WTC11 (cell line): ENCODE measurements around the gene TMEM214. TPM values are rescaled to one million over a fixed set of nuclear protein-coding genes. Genes with fewer than 3 reads are reported as not detected.

Experiments used
- ATAC-seq: fragments of 200-7000 bp; cut with Tn5 transposase; 2 replicates; pipeline ENCODE4 v1.10.0; 2021; ENCODE audit warnings: mild to moderate bottlenecking, moderate library complexity
- CTCF ChIA-PET: fragments of 300-600 bp; sonication (Branson Sonifier 250); formaldehyde crosslinking; loops from one replicate; lab custom pipeline; 2021; ENCODE audit warnings: antibody characterized with exemption; lab: Charles Lee
- POLR2A ChIA-PET: fragments of 350-600 bp; sonication (Branson Sonifier 250); formaldehyde crosslinking; loops from one replicate; lab custom pipeline; 2021; ENCODE audit warnings: antibody characterized with exemption; lab: Charles Lee
- DNase-seq: peaks from one replicate; pipeline ENCODE4 v3.0.0; 2021; ENCODE audit warnings: low spot score
- H3K27ac Mint-ChIP-seq: 2 replicates; pipeline ENCODE4 v1.8.0; 2021; ENCODE audit warnings: mixed read lengths
- H3K27me3 Mint-ChIP-seq: 2 replicates; pipeline ENCODE4 v1.8.0; 2021; ENCODE audit warnings: low read depth, mild to moderate bottlenecking, moderate library complexity, mixed read lengths
- H3K36me3 Mint-ChIP-seq: 2 replicates; pipeline ENCODE4 v1.8.0; 2021; ENCODE audit warnings: mixed read lengths
- H3K4me1 Mint-ChIP-seq: 2 replicates; pipeline ENCODE4 v1.8.0; 2022; ENCODE audit warnings: mixed read lengths
- H3K4me3 Mint-ChIP-seq: 2 replicates; pipeline ENCODE4 v1.8.0; 2021; ENCODE audit warnings: mild to moderate bottlenecking, moderate library complexity, mixed read lengths
- H3K9me3 Mint-ChIP-seq: 2 replicates; pipeline ENCODE4 v1.8.0; 2021; ENCODE audit warnings: mixed read lengths
- ATF1 ChIP-seq: sonication (generic); formaldehyde crosslinking; IDR thresholded peaks from 2 replicates; pipeline ENCODE4 v1.8.1; 2023; ENCODE audit warnings: mild to moderate bottlenecking, moderate library complexity, missing genetic modification reagents
- EMX1 ChIP-seq: fragments of 250-450 bp; sonication (Bioruptor Pico); IDR thresholded peaks from 2 replicates; pipeline ENCODE4 v1.8.0; 2021; ENCODE audit warnings: mild to moderate bottlenecking
- FOXP1 ChIP-seq: sonication (generic); formaldehyde crosslinking; IDR thresholded peaks from 2 replicates; pipeline ENCODE4 v1.8.0; 2022; ENCODE audit warnings: missing genetic modification reagents, mild to moderate bottlenecking, moderate library complexity, borderline replicate concordance
- KAT7 ChIP-seq: sonication (generic); formaldehyde crosslinking; IDR thresholded peaks from 2 replicates; pipeline ENCODE4 v1.8.1; 2023; ENCODE audit warnings: missing genetic modification reagents, mild to moderate bottlenecking, borderline replicate concordance
- NR3C1 ChIP-seq: sonication (generic); formaldehyde crosslinking; conservative IDR thresholded peaks from 2 replicates; pipeline ENCODE4 v1.8.1; 2023; ENCODE audit warnings: low read depth, mild to moderate bottlenecking, missing genetic modification reagents
- SMAD3 ChIP-seq: sonication (generic); formaldehyde crosslinking; IDR thresholded peaks from 2 replicates; pipeline ENCODE4 v1.8.0; 2022; ENCODE audit warnings: missing genetic modification reagents, mild to moderate bottlenecking, borderline replicate concordance
- SP1 ChIP-seq: sonication (generic); formaldehyde crosslinking; conservative IDR thresholded peaks from 2 replicates; pipeline ENCODE4 v1.8.1; 2022; ENCODE audit warnings: missing genetic modification reagents
- TCF7 ChIP-seq: sonication (generic); formaldehyde crosslinking; IDR thresholded peaks from 2 replicates; pipeline ENCODE4 v1.8.0; 2022; ENCODE audit warnings: mild to moderate bottlenecking, low read depth, missing genetic modification reagents, moderate library complexity
- total RNA-seq: library from RNA; stranded (reverse); gene quantifications from 3 replicates; pipeline ENCODE4 v1.2.3, GENCODE V29; 2021
- TF ChIP-seq, protein P1 (sequence below): sonication (generic); formaldehyde crosslinking; IDR thresholded peaks from 2 replicates; pipeline ENCODE4 v1.8.1; 2023; ENCODE audit warnings: mild to moderate bottlenecking, moderate library complexity, missing genetic modification reagents
- TF ChIP-seq, protein P2 (sequence below): sonication (generic); formaldehyde crosslinking; IDR thresholded peaks from 2 replicates; pipeline ENCODE4 v1.8.0; 2022; ENCODE audit warnings: mild to moderate bottlenecking, missing genetic modification reagents
- TF ChIP-seq, protein P3 (sequence below): fragments of 200-600 bp; IDR thresholded peaks from 2 replicates; pipeline ENCODE4 v1.8.0; 2022; ENCODE audit warnings: antibody characterized with exemption
- TF ChIP-seq, protein P4 (sequence below): fragments of 250-450 bp; sonication (Bioruptor Pico); IDR thresholded peaks from 2 replicates; pipeline ENCODE4 v1.9.0; 2021; ENCODE audit warnings: mild to moderate bottlenecking, borderline replicate concordance
- TF ChIP-seq, protein P5 (sequence below): sonication (generic); formaldehyde crosslinking; conservative IDR thresholded peaks from 2 replicates; pipeline ENCODE4 v1.8.1; 2023; ENCODE audit warnings: mild to moderate bottlenecking, low read depth, missing genetic modification reagents, moderate library complexity
- TF ChIP-seq, protein P6 (sequence below): sonication (generic); formaldehyde crosslinking; IDR thresholded peaks from 2 replicates; pipeline ENCODE4 v1.8.0; 2022; ENCODE audit warnings: mild to moderate bottlenecking, missing genetic modification reagents
- TF ChIP-seq, protein P7 (sequence below): sonication (generic); formaldehyde crosslinking; IDR thresholded peaks from 2 replicates; pipeline ENCODE4 v1.8.1; 2022; ENCODE audit warnings: mild to moderate bottlenecking, missing genetic modification reagents, moderate library complexity, borderline replicate concordance

Gene TMEM214
- total RNA-seq, 1 experiment from 2014 or later = 57.1 TPM

DNA sequence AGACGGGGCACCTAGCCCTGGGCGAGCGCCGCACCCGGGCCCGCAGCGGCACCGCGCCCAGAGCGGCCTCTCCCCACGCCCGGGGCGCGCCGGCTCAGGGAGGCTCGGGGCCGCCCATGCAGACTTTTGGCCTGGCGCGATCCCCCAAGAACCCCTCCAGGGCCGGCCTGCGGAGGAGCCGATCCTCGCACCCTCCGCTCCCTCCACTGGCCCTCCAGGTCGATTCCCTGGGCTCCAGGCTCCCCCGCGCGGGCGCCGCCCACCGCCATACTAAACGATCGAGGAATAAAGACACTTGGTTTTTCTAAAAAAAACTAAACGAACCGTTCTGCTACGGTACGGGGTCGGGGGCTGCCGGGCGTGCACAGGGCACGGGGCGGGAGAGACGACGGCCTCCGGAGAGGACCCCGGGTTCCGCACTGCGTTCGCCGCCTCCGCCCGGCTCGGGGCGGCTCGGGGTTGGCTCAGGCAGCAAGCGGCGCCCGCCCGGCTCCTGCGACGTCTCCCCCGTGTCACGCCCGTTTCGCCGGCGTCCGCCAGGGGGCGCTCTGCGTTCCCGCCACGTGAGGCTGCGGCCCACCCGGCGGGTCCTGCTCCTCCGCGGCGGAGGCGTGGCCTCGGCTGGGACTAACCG lies 53.4 kb downstream of the TMEM214 start (continued):
- TF ChIP-seq, protein P1, sequence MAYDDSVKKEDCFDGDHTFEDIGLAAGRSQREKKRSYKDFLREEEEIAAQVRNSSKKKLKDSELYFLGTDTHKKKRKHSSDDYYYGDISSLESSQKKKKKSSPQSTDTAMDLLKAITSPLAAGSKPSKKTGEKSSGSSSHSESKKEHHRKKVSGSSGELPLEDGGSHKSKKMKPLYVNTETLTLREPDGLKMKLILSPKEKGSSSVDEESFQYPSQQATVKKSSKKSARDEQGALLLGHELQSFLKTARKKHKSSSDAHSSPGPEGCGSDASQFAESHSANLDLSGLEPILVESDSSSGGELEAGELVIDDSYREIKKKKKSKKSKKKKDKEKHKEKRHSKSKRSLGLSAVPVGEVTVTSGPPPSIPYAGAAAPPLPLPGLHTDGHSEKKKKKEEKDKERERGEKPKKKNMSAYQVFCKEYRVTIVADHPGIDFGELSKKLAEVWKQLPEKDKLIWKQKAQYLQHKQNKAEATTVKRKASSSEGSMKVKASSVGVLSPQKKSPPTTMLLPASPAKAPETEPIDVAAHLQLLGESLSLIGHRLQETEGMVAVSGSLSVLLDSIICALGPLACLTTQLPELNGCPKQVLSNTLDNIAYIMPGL = peak; percentile 90; the same call in 1 of the 2 replicates
- TF ChIP-seq, protein P2, sequence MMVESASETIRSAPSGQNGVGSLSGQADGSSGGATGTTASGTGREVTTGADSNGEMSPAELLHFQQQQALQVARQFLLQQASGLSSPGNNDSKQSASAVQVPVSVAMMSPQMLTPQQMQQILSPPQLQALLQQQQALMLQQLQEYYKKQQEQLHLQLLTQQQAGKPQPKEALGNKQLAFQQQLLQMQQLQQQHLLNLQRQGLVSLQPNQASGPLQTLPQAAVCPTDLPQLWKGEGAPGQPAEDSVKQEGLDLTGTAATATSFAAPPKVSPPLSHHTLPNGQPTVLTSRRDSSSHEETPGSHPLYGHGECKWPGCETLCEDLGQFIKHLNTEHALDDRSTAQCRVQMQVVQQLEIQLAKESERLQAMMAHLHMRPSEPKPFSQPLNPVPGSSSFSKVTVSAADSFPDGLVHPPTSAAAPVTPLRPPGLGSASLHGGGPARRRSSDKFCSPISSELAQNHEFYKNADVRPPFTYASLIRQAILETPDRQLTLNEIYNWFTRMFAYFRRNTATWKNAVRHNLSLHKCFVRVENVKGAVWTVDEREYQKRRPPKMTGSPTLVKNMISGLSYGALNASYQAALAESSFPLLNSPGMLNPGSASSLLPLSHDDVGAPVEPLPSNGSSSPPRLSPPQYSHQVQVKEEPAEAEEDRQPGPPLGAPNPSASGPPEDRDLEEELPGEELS (CRISPR knock-in tag) = peak; percentile 93
- peak; percentile 87 for TF ChIP-seq SP1 (CRISPR knock-in tag)

DNA sequence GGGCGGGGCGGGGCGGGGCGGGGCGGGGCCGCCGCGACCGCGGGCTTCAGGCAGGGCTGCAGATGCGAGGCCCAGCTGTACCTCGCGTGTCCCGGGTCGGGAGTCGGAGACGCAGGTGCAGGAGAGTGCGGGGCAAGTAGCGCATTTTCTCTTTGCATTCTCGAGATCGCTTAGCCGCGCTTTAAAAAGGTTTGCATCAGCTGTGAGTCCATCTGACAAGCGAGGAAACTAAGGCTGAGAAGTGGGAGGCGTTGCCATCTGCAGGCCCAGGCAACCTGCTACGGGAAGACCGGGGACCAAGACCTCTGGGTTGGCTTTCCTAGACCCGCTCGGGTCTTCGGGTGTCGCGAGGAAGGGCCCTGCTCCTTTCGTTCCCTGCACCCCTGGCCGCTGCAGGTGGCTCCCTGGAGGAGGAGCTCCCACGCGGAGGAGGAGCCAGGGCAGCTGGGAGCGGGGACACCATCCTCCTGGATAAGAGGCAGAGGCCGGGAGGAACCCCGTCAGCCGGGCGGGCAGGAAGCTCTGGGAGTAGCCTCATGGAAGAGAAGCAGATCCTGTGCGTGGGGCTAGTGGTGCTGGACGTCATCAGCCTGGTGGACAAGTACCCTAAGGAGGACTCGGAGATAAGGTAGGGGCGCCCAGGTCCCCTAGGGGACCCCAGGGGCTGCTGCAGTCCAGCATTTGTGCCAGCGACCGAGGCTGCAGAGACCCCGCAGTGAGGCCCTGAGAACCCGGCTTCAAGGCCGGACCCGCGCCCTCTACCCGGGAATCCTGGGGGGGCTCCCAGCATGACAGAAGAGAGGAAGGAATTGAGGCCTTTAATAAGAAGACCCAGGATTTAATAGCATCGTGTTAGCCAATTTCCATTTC lies 54.2 kb downstream of the TMEM214 start, which contains the start of gene KHK:
Gene KHK (plus strand): TSS at position 49 of the 870 bp plus-strand sequence. CDS start 488 bp downstream, at position 537.
- no peak within 1 kb of the TSS for H3K27ac Mint-ChIP-seq
- peak; percentile 61; the same call in 1 of the 2 replicates for TF ChIP-seq FOXP1
- no peak for TF ChIP-seq EMX1 (CRISPR knock-in tag)
- TF ChIP-seq, protein P3, sequence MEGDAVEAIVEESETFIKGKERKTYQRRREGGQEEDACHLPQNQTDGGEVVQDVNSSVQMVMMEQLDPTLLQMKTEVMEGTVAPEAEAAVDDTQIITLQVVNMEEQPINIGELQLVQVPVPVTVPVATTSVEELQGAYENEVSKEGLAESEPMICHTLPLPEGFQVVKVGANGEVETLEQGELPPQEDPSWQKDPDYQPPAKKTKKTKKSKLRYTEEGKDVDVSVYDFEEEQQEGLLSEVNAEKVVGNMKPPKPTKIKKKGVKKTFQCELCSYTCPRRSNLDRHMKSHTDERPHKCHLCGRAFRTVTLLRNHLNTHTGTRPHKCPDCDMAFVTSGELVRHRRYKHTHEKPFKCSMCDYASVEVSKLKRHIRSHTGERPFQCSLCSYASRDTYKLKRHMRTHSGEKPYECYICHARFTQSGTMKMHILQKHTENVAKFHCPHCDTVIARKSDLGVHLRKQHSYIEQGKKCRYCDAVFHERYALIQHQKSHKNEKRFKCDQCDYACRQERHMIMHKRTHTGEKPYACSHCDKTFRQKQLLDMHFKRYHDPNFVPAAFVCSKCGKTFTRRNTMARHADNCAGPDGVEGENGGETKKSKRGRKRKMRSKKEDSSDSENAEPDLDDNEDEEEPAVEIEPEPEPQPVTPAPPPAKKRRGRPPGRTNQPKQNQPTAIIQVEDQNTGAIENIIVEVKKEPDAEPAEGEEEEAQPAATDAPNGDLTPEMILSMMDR = peak; percentile 36; the same call in 1 of the 2 replicates
- TF ChIP-seq, protein P4, sequence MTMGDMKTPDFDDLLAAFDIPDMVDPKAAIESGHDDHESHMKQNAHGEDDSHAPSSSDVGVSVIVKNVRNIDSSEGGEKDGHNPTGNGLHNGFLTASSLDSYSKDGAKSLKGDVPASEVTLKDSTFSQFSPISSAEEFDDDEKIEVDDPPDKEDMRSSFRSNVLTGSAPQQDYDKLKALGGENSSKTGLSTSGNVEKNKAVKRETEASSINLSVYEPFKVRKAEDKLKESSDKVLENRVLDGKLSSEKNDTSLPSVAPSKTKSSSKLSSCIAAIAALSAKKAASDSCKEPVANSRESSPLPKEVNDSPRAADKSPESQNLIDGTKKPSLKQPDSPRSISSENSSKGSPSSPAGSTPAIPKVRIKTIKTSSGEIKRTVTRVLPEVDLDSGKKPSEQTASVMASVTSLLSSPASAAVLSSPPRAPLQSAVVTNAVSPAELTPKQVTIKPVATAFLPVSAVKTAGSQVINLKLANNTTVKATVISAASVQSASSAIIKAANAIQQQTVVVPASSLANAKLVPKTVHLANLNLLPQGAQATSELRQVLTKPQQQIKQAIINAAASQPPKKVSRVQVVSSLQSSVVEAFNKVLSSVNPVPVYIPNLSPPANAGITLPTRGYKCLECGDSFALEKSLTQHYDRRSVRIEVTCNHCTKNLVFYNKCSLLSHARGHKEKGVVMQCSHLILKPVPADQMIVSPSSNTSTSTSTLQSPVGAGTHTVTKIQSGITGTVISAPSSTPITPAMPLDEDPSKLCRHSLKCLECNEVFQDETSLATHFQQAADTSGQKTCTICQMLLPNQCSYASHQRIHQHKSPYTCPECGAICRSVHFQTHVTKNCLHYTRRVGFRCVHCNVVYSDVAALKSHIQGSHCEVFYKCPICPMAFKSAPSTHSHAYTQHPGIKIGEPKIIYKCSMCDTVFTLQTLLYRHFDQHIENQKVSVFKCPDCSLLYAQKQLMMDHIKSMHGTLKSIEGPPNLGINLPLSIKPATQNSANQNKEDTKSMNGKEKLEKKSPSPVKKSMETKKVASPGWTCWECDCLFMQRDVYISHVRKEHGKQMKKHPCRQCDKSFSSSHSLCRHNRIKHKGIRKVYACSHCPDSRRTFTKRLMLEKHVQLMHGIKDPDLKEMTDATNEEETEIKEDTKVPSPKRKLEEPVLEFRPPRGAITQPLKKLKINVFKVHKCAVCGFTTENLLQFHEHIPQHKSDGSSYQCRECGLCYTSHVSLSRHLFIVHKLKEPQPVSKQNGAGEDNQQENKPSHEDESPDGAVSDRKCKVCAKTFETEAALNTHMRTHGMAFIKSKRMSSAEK = no peak
- TF ChIP-seq, protein P5, sequence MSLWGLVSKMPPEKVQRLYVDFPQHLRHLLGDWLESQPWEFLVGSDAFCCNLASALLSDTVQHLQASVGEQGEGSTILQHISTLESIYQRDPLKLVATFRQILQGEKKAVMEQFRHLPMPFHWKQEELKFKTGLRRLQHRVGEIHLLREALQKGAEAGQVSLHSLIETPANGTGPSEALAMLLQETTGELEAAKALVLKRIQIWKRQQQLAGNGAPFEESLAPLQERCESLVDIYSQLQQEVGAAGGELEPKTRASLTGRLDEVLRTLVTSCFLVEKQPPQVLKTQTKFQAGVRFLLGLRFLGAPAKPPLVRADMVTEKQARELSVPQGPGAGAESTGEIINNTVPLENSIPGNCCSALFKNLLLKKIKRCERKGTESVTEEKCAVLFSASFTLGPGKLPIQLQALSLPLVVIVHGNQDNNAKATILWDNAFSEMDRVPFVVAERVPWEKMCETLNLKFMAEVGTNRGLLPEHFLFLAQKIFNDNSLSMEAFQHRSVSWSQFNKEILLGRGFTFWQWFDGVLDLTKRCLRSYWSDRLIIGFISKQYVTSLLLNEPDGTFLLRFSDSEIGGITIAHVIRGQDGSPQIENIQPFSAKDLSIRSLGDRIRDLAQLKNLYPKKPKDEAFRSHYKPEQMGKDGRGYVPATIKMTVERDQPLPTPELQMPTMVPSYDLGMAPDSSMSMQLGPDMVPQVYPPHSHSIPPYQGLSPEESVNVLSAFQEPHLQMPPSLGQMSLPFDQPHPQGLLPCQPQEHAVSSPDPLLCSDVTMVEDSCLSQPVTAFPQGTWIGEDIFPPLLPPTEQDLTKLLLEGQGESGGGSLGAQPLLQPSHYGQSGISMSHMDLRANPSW (CRISPR knock-in tag) = no peak
- TF ChIP-seq, protein P6, sequence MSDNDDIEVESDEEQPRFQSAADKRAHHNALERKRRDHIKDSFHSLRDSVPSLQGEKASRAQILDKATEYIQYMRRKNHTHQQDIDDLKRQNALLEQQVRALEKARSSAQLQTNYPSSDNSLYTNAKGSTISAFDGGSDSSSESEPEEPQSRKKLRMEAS = no peak; the same call in 1 of the 2 replicates
- no peak for TF ChIP-seq TCF7 (CRISPR knock-in tag)
- TF ChIP-seq, protein P1 = no peak
- no peak for TF ChIP-seq KAT7 (CRISPR knock-in tag)
- TF ChIP-seq SP1 (CRISPR knock-in tag) = peak; percentile 65
- no peak for TF ChIP-seq SMAD3 (CRISPR knock-in tag)
- TF ChIP-seq, protein P7, sequence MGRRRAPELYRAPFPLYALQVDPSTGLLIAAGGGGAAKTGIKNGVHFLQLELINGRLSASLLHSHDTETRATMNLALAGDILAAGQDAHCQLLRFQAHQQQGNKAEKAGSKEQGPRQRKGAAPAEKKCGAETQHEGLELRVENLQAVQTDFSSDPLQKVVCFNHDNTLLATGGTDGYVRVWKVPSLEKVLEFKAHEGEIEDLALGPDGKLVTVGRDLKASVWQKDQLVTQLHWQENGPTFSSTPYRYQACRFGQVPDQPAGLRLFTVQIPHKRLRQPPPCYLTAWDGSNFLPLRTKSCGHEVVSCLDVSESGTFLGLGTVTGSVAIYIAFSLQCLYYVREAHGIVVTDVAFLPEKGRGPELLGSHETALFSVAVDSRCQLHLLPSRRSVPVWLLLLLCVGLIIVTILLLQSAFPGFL (CRISPR knock-in tag) = 0 out of 2 replicates have a peak, but pooled peaks have one; percentile 20
- no peak for TF ChIP-seq ATF1
- no peak for TF ChIP-seq NR3C1 (CRISPR knock-in tag)

More for the DNA sequence above, 54.2 kb downstream of the TMEM214 start, which contains the start of gene KHK:
- Mint-ChIP-seq H3K27me3 (peaks cover 23% of the 10 kb centered on the region), H3K36me3 (no peaks in the 10 kb centered on the region), H3K9me3 (no peaks in the 10 kb centered on the region), H3K4me3 (peak within 1 kb of the TSS; percentile 84), H3K4me1 (peaks cover 16% of the 10 kb centered on the region)
- DNase-seq (peak; percentile 67), ATAC-seq (peak; percentile 37)
- ChIA-PET POLR2A (interaction anchor here (0.6 to 2.4 kb wide), 4 partner anchors 15 to 185 kb away, joined by 3 to 9 read pairs (median 6); partner anchors contain the start of genes AGBL5 and OST4), CTCF (interaction anchor here (0.6 to 6.4 kb wide), 30 partner anchors 8 to 293 kb away, joined by 3 to 50 read pairs (median 4); partner anchors contain the start of genes ABHD1, AGBL5, EMILIN1 and OST4)
